Coronary artery (tissue), 2 donors: ENCODE results near the gene CTTN.
A peak's percentile ranks its signal among the peaks of the same experiment; 100 is the strongest.
"Not testable (repeated sequence)": the region's sequence is repeated elsewhere in the genome, so short reads cannot be mapped to it uniquely, and the experiment has no call there.

Source experiments
- DNase-seq: peaks from one replicate; pipeline ENCODE4 v3.0.0-alpha.2; 2017; ENCODE audit warnings: low spot score
- H3K27ac ChIP-seq, 2 donors: fragments of 200-600 bp; sonication (generic); one replicate each; pipeline ENCODE4 v1.5.1; 2016 to 2019
- H3K4me3 ChIP-seq: fragments of 200-600 bp; sonication (generic); 2 replicates; pipeline ENCODE4 v1.5.1; 2016; ENCODE audit warnings: mild to moderate bottlenecking, moderate library complexity
- CTCF ChIP-seq: fragments of 200-600 bp; sonication (generic); IDR thresholded peaks from one replicate; pipeline ENCODE4 v1.5.1; 2019; ENCODE audit warnings: antibody characterized with exemption

The CTTN gene

GRCh38 chr11:70384566-70385152 is 13.7 kb upstream of the CTTN start:
- Histone ChIP-seq H3K27ac (no peak overlapping the region), H3K4me3 (no peak overlapping the region)
- no peak for DNase-seq
- TF ChIP-seq CTCF: no peak

- no peak for DNase-seq
- TF ChIP-seq CTCF: no peak
- H3K27ac ChIP-seq: no peak overlapping the region
- no peak overlapping the region for H3K4me3 ChIP-seq
Measured at GRCh38 chr11:70387564-70387963, 10.8 kb upstream of the CTTN start.

- no peak overlapping the region for H3K4me3 ChIP-seq
- H3K27ac ChIP-seq: no peak overlapping the region
- no peak for TF ChIP-seq CTCF
- no peak for DNase-seq
Measured at GRCh38 chr11:70389201-70389600, 9.1 kb upstream of the CTTN start.

- DNase-seq, H3K27ac ChIP-seq, H3K4me3 ChIP-seq: not testable (repeated sequence)
Measured at GRCh38 chr11:70390882-70391281, 7.4 kb upstream of the CTTN start.

GRCh38 chr11:70394211-70394950 is 3.9 kb upstream of the CTTN start:
- no peak for DNase-seq
- no peak overlapping the region for H3K27ac ChIP-seq
- TF ChIP-seq CTCF: no peak

GRCh38 chr11:70397336-70397982 is 870 bp upstream of the CTTN start:
- TF ChIP-seq CTCF: no peak
- no peak for DNase-seq
- Histone ChIP-seq H3K4me3 (peak overlapping the region; percentile 96), H3K27ac (peak overlapping the region; percentile 91 to 93)

More at GRCh38 chr11:70394211-70394950, 3.9 kb upstream of the CTTN start:
- no peak overlapping the region for H3K4me3 ChIP-seq

GRCh38 chr11:70398834-70399680 is 728 bp downstream of the CTTN start:
- H3K4me3 ChIP-seq: peak overlapping the region; percentile 96
- TF ChIP-seq CTCF: no peak
- peak overlapping the region; percentile 91 to 93 for H3K27ac ChIP-seq
- DNase-seq: no peak
